H54 (cell line): ENCODE measurements around the gene TMEM81.

Experiments
- DNase-seq: peaks from one replicate; pipeline ENCODE4 v3.0.0; 2011; ENCODE audit warnings: low spot score, mixed read lengths; ENCODE audit not compliant: insufficient read length
- FAIRE-seq: peaks from 3 replicates; lab custom pipeline; 2011; peaks lifted over from hg19 to GRCh38; lab: Jason Lieb, UNC
- POLR2A ChIP-seq: IDR thresholded peaks from 2 replicates; pipeline ENCODE4 v1.6.1; 2011; ENCODE audit warnings: low read depth, mild to moderate bottlenecking, low read length

TMEM81 gene, protein sequence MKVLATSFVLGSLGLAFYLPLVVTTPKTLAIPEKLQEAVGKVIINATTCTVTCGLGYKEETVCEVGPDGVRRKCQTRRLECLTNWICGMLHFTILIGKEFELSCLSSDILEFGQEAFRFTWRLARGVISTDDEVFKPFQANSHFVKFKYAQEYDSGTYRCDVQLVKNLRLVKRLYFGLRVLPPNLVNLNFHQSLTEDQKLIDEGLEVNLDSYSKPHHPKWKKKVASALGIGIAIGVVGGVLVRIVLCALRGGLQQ

DNA sequence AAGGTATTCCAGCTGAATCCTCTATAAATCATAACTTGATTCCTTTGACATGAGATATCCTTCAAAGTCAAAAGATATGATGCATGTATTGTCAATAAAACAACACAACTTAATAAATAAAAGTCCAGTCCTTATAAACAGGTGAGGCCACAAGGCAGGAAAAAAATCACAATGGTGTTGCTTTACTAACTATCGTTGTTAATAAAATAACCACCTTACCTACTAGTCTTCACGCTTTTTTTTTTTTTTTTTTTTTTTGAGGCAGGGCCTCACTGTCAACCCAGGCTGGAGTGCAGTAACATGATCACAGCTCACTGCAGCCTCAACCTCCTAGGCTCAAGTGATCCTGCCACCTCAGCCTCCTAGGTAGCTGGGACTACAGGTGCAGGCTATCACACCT is at the start of gene TMEM81:
TSS of gene TMEM81 (minus strand) at position 101 of the 400 bp plus-strand sequence. CDS start 140 bp downstream, outside the sequence.
- no peak for DNase-seq
- no peak for FAIRE-seq

DNA sequence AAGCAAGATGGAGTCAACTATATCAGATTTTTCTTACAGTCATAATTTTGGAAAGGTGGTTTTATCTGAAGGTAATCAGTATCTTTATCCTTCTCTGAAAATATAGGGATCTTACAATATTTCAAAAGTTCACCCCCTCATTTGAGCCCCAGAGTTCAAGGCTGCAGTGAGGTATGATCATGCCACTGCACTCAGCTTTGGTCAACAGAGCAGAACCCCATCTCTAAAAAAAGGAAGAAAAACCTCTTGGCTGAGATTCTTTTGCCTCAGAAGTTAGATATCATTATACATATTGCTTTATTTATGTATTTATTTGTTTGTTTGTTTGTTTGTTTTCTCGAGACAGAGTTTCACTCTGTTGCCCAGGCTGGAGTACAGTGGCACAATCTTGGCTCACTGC is 49.0 kb upstream of the TMEM81 start:
- TF ChIP-seq POLR2A, result no peak
- FAIRE-seq (no peak), DNase-seq (no peak)

More for the DNA sequence above, at the start of gene TMEM81:
- TF ChIP-seq POLR2A, result no peak

DNA sequence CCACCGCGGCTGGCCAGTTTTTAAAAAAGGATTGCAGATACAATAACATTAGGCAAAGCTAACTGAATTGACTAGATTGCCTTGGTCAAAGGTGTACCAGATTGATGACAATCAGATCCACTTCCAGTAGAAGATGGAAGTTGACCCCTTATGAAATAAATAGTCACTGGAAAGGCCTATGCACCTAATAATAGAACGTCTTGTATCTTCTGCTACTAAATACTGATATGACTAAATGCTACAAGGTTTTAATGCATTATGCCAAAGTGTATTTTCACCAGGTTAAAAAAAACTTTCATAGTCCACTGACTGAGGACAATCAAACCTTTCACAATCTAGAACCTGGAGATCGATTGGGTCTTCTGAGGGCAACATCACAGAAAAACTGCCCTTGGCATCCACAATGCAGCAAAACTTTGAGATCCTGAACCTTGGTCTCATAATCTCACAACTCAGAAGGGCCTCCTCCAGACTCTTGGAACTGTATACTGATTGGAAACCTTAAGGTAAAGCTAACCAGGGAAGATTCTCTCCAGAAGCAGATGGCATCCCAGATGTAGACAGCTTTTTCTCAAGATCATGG is 45.3 kb upstream of the TMEM81 start:
- TF ChIP-seq POLR2A, result no peak
- FAIRE-seq (no peak), DNase-seq (no peak)

DNA sequence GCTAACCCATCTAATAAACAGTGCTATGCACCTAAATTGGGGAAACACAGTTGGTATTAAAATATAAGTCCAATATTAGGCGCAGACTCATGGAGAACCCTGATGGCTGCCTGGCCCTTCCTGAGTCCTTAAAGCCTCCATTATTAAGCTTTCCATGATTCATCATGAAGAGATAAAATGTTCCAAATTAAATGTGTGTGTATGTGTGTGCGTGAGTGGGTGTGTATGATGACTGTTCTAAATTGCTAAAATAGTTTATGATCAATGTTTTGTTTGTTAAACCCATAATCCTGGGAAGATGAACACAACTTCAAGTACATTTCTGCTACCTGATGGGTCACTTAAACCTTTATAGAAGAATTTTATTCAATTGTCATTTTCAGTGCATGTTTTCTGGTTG is 43.8 kb upstream of the TMEM81 start:
- no peak for TF ChIP-seq POLR2A
- FAIRE-seq (no peak), DNase-seq (no peak)

DNA sequence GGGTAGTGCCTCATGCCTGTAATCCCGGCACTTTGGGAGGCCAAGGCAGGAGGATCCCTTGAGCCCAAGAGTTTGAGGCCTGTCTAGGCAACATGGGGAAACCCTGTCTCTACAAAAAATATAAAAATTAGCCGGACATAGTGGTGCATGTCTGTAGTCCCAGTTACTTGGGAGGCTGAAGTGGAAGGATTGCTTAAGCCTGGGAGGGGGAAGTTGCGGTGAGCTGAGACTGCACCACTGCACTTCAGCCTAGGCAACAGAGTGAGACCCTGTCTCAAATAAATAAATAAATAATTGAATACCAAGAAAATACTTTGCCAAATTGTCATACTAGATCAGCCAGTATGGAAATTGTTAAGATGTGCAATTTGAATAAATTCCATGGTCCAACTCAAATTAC is 43.4 kb upstream of the TMEM81 start:
- no peak for TF ChIP-seq POLR2A
- FAIRE-seq, result no peak
- no peak for DNase-seq

DNA sequence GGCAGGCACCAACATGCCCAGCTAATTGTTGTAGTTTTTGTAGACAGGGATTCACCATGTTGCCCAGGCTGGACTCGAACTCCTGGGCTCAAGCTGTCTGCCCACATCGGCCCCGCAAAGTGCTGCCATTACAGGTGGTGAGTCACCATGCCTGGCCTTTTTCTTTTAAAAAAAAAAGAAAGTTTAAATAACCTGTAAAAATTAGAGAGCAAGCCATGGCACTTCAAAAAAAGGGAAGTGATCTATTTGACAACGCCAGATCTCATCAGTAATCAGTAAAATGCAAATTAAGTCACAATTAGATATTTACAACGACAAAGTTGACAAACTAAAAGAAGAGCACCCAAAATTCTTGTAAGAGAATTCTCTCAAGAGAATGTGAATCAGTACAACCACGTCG is 40.5 kb upstream of the TMEM81 start:
- FAIRE-seq, result no peak
- no peak for TF ChIP-seq POLR2A
- no peak for DNase-seq

DNA sequence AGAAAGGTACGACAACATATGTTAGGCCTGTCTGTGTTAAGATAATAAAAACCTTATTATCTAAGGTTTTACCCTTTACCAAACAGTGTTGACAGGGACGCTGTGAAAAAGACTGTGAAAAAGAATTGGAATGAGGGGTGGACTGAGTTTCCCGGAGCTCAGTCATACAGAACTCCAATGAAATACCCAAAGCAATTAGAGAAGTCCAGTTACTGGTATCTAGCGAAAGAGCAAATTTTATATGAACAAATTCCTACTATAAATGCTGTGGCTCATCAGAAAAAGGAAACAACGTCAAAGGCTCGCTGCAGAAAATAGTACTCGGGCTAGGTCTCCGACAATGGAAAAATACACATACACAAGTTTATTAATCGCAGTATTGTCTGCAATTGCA is 38.2 kb upstream of the TMEM81 start:
- no peak for DNase-seq
- no peak for FAIRE-seq
- TF ChIP-seq POLR2A, result no peak

DNA sequence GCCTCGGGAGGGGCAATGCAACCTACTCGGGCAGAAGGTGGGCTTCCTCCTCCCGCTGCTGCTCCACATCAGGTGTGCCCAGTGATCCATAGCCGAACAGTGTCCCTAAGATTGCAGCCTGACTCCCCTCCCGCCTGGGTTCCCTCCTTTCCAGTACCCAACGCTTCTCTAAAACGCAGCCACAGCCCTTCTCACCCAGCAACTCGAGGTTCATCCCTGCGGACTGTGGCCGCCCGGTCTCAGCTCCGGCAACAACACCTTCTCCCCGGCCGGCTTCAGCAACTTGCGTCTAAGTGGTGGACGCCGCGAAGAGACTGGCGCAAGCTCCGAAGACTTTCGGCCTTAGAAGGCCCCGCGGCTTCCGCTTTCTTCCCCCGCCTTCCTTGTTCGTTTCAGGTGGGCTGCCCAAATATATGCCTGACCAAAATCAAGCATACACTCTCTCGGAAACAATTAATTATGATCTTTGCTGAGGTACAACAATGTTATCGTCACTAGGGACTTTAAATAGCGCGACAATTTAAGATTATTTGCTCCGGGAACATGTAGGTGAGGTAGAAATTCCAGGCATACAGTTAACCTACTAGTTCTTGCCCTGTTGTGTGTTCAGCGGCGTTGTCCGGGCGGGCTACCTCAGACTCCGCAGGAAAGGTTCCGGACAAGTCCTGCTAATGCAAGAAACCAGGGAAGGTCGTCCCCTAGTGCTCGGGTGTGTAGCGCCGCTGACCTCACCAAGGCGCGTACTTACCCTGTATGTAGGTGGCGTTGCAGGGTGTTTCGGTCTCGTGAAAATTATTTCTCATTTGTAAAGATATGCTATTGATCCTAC is 37.6 kb upstream of the TMEM81 start, which contains the start of gene RBBP5:
TSS of gene RBBP5 (minus strand) at position 319 of the 829 bp plus-strand sequence. CDS start at position 214, 105 bp downstream.
- TF ChIP-seq POLR2A, result peak; percentile 94
- peak; percentile 83 for FAIRE-seq
- peak; percentile 82 for DNase-seq

DNA sequence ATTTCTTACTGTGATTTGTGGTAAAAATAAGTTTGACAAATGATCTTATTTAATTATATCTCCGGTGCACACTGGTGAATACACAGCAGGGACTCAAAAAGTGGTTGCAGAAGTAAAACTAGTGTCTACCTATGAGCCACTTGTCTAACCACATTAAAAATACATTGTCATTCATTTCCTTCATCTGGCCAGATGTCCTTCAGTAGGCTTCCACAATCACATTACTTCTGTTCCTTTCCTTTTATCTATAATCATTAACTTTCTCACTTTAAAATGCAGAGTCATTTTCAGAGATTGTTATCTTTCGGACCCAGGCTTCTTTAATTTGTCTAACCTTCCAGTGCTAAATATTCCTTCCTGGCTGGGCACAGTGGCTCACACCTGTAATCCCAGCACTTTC is 34.5 kb upstream of the TMEM81 start:
- TF ChIP-seq POLR2A, result no peak
- no peak for DNase-seq
- FAIRE-seq, result no peak

DNA sequence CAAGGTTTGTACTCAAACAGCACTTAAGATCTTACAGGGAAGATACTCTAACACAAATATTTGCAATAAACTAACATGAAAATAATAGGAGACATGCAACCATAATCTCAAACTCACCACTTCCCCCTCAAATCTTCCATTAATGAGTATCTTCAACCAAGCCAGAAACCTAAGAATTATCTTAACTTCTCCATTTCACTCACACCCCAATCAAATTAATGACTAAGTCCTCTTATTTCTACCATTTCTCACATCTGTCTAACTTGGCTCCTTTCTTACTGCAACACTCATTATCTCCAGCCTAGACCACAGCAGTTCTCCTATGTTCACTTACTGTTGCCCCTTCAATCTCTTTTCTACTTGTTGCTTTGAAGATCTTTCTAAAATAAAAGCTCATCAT is 27.1 kb upstream of the TMEM81 start:
- FAIRE-seq, result no peak
- DNase-seq, result no peak
- no peak for TF ChIP-seq POLR2A

DNA sequence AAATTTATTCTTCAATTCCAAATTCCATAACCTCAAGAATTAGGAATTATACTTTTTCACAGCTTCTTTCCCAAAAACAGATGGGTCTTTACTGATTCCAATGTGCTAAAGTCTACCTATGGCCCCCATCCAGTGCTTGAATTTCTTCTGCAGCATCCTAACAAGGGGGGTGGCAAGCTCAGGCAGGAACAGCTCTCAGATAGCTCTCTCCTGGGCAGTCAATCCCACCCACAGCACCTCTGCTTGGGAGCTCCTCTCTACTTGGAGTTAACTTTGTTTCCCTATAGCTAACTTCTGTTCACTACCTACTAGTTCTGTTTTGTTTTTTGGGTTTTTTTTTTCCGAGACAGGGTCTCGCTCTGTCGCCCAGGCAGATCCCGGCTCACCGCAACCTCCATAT is 25.5 kb upstream of the TMEM81 start:
- no peak for TF ChIP-seq POLR2A
- FAIRE-seq (no peak), DNase-seq (no peak)

DNA sequence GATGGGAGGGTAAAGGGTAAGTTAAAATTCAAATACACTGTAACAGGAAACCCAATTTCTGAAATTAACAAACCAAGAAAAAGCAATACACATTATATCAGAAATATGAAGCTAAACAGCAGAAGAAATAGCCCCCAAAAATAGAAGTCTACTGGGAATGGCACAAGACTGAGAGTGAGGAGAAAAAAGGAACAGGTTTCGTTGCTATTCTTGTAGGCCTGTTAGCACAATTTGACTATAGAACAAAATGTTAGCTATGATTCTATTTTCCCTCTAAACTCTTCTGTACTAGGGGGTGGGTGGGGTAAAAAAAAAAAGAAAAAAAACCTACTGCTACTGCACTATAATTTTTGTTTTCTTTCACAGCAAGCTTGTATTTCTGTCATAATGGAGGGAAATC is 25.0 kb upstream of the TMEM81 start:
- no peak for FAIRE-seq
- TF ChIP-seq POLR2A, result no peak
- DNase-seq, result no peak

DNA sequence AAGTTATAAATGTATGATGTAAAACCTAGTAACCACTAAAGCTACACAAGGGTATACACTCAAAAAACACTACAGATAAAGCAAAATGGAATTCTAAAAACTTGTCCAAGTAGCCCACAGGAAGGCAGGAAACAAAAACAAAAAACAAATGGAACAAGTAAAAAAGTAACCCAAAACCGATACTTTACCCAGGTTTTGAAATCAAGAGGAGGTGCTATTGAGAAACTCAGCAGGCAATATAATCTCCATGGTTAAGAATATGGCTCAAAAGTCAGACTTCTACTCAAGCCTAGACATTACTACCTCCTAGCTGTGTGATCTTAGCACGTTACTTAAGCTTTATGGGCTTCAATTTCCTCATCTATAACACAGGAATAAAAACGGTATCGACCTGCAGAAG is 24.2 kb upstream of the TMEM81 start:
- no peak for FAIRE-seq

DNA sequence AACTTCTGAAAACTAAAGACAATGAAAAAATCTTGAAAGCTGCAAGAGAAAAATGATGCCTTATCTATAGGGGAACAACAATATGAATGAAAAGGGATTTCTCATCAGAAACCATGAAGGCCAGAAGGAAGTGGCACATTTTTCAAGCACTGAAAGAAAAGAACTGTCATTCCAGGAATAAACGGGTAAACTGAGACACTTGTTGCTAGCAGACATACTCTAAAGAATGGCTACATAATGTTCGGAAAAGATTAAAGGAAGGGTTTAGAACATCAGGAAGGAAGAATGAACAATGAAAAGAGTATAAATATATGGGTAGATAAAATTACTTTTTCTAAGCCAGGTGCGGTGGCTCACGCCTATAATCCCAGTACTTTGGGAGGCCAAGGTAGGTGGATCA is 23.1 kb upstream of the TMEM81 start:
- no peak for TF ChIP-seq POLR2A
- no peak for DNase-seq
- no peak for FAIRE-seq

More for the DNA sequence above, 24.2 kb upstream of the TMEM81 start:
- TF ChIP-seq POLR2A, result no peak
- DNase-seq, result no peak

DNA sequence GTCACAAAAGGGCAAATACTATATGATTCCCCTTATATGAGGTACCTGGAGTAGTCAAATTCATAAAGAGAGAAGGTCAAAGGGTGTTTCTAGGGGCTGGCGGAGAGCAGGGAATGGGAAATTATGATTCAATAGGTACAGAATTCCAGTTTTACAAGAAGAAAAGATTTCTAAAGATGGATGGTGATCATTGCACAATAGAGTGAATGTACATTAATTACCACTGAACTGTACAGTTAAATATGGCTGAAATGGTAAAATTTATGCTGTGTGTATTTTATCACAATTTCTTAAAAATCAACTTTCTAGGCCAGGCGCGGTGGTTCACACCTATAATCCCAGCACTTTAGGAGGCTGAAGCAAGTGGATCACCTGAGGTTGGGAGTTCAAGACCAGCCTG is 18.1 kb upstream of the TMEM81 start:
- TF ChIP-seq POLR2A, result no peak
- DNase-seq (no peak), FAIRE-seq (no peak)
